GM06990 (cell line): ENCODE data around the gene KCTD21.

Experiments used
- DNase-seq: peaks from one replicate; pipeline ENCODE4 v3.0.0-alpha.2; 2011; ENCODE audit not compliant: insufficient read length; ENCODE audit errors: extremely low read depth
- H3K27me3 ChIP-seq: replicated peaks from 2 replicates; pipeline ENCODE4 v1.6.0; 2011; ENCODE audit warnings: low read length; ENCODE audit not compliant: control insufficient read depth, insufficient read depth
- H3K36me3 ChIP-seq: 2 replicates; pipeline ENCODE4 v1.5.1; 2011; ENCODE audit warnings: low read length; ENCODE audit not compliant: control insufficient read depth, insufficient read depth
- H3K4me3 ChIP-seq: replicated peaks from 2 replicates; pipeline ENCODE4 v1.5.1; 2011; ENCODE audit warnings: low read depth, mild to moderate bottlenecking, control low read depth, low read length
- CTCF ChIP-seq: IDR thresholded peaks from 2 replicates; pipeline ENCODE4 v1.5.1; 2011; ENCODE audit warnings: low read length, control low read depth, mild to moderate bottlenecking, inconsistent platforms; ENCODE audit not compliant: insufficient read depth, poor library complexity, severe bottlenecking

Gene KCTD21

GRCh38 chr11:78211565-78211964 lies 23.1 kb upstream of the KCTD21 start:
- Histone ChIP-seq H3K4me3 (no peak overlapping the region), H3K27me3 (no peaks in the 10 kb centered on the region), H3K36me3 (peaks cover 7% of the 10 kb centered on the region)
- no peak for TF ChIP-seq CTCF
- DNase-seq, result no peak

GRCh38 chr11:78210000-78210608 lies 21.7 kb upstream of the KCTD21 start:
- H3K4me3 ChIP-seq, result no peak overlapping the region
- peaks cover 7% of the 10 kb centered on the region for H3K36me3 ChIP-seq
- TF ChIP-seq CTCF, result no peak
- H3K27me3 ChIP-seq, result no peaks in the 10 kb centered on the region
- DNase-seq, result no peak

- H3K27me3 ChIP-seq, result no peaks in the 10 kb centered on the region
- TF ChIP-seq CTCF, result no peak
- DNase-seq, result no peak
- H3K36me3 ChIP-seq, result peaks cover 7% of the 10 kb centered on the region
- no peak overlapping the region for H3K4me3 ChIP-seq
Measured at GRCh38 chr11:78209478-78209877, 21.1 kb upstream of the KCTD21 start.

GRCh38 chr11:78208257-78209165 lies 20.1 kb upstream of the KCTD21 start:
- H3K4me3 ChIP-seq, result no peak overlapping the region
- no peak for DNase-seq
- no peaks in the 10 kb centered on the region for H3K27me3 ChIP-seq
- no peak for TF ChIP-seq CTCF
- H3K36me3 ChIP-seq, result peaks cover 7% of the 10 kb centered on the region

GRCh38 chr11:78207532-78208256 lies 19.3 kb upstream of the KCTD21 start:
- no peak for TF ChIP-seq CTCF
- H3K36me3 ChIP-seq, result peaks cover 7% of the 10 kb centered on the region
- H3K27me3 ChIP-seq, result no peaks in the 10 kb centered on the region
- DNase-seq, result no peak
- no peak overlapping the region for H3K4me3 ChIP-seq
